Gastrocnemius medialis (tissue), 4 donors: ENCODE data around the gene FBXL5. TPM values are rescaled to one million over a fixed set of nuclear protein-coding genes. Genes with fewer than 3 reads are reported as not detected.

Source experiments
- ATAC-seq, 2 donors: fragments of 150-250 bp; one replicate each; pipeline ENCODE4 v1.9.1; 2016
- DNase-seq, 2 donors: peaks; one replicate each; pipeline ENCODE4 v3.0.0-alpha.2; 2019
- H3K27ac ChIP-seq, 4 donors: fragments of 200-600 bp; sonication (generic); 1 replicate in 1 of 4; 2 replicates in 3 of 4; pipeline ENCODE4 v1.5.1; 2016 to 2018; ENCODE audit warnings: mild to moderate bottlenecking in 2 of 4, moderate library complexity in 1 of 4
- H3K27me3 ChIP-seq, 3 donors: fragments of 200-600 bp; sonication (generic) in 2 of 3; 1 replicate in 1 of 3; 2 replicates in 2 of 3; pipeline versions ENCODE4 v1.5.1 to v1.6.0; 2016 to 2019; ENCODE audit warnings: mild to moderate bottlenecking in 1 of 3, moderate library complexity in 1 of 3
- H3K36me3 ChIP-seq, 2 donors: fragments of 200-600 bp; sonication (generic) in 1 of 2; one replicate each; pipeline ENCODE4 v1.5.1; 2017 to 2018
- H3K4me1 ChIP-seq, 2 donors: fragments of 200-600 bp; sonication (generic) in 1 of 2; one replicate each; pipeline ENCODE4 v1.5.1; 2016 to 2017; ENCODE audit warnings: mild to moderate bottlenecking in 2 of 2
- H3K4me3 ChIP-seq, 4 donors: fragments of 200-600 bp; sonication (generic) in 3 of 4; 1 replicate in 1 of 4; 2 replicates in 3 of 4; pipeline ENCODE4 v1.5.1; 2016 to 2019; ENCODE audit warnings: mild to moderate bottlenecking in 2 of 4
- H3K9me3 ChIP-seq, 3 donors: fragments of 200-600 bp; sonication (generic) in 2 of 3; 1 replicate in 1 of 3; 2 replicates in 2 of 3; pipeline ENCODE4 v1.5.1; 2016 to 2019
- POLR2A ChIP-seq, 2 donors: fragments of 450-650 bp; IDR thresholded peaks; one replicate each; pipeline ENCODE4 v1.6.1; 2017; ENCODE audit warnings: antibody characterized with exemption in 2 of 2, mild to moderate bottlenecking in 2 of 2, moderate library complexity in 2 of 2
- in situ Hi-C, 4 donors: fragments of 200-750 bp; cut with MboI; loops; one replicate each; pipeline versions ENCODE4 v1.15.0 to v1.8.0; 2017; ENCODE audit warnings: low sequenced_read_pairs in 4 of 4
- intact Hi-C: fragments of 100-400 bp; cut with DNase I; formaldehyde crosslinking; loops from one replicate; pipeline ENCODE4 v1.15.1; 2023; ENCODE audit warnings: low total_unique reads
- total RNA-seq, 4 donors: library from RNA; depleted of rRNA; stranded (reverse); fragments of >200 nt; gene quantifications; one replicate each; pipeline versions ENCODE4 v1.1.0 to v1.2.3, GENCODE V29; 2016
- TF ChIP-seq, protein P1 (sequence below), 5 experiments: fragments of 450-650 bp in 3 of 5; fragments of 200-600 bp in 2 of 5; sonication (generic) in 2 of 5; IDR thresholded peaks in 4 of 5; conservative IDR thresholded peaks in 1 of 5; 1 replicate in 4 of 5; 2 replicates in 1 of 5; pipeline ENCODE4 v1.5.1; 2016 to 2019; ENCODE audit warnings: antibody characterized with exemption in 5 of 5, mild to moderate bottlenecking in 3 of 5, moderate library complexity in 3 of 5

Gene FBXL5
- total RNA-seq, 4 donors from 2014 or later = 81.7 to 106 (median 89.8) TPM

DNA sequence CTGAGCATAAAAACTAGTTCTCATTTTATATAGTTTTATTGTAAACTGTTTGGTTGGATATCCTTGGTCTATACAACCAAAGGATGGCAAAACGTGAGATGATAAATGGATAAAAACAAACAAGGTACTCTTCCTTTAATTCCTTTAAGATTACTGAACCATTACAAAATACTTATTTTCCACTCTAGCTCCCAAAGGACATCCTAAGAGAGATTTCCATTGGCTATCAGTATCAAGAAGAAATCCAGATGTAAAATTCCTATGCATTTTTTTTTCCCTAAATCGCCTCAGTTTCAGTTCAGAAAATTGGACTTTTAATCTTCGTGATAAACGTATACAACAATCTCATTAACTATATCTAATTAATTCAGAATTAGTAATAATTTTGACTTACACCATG lies 2.3 kb downstream of the FBXL5 start:
- Histone ChIP-seq H3K4me1 (peaks cover 60 to 69% of the 10 kb centered on the region in 2 donors), H3K9me3 (no peaks in the 10 kb centered on the region), H3K27ac (peak overlapping the region; percentile 97 to 100 (median 98)), H3K27me3 (no peaks in the 10 kb centered on the region), H3K4me3 (peak overlapping the region in 3 of 4 donors; percentile 74 to 94 (median 85)), H3K36me3 (no peaks in the 10 kb centered on the region)
- in situ Hi-C loops = loop anchor here in 3 of 4 donors (25.0 kb wide), 3 partner anchors 166 to 641 kb away; partner anchors contain the start of gene CPEB2 (in 1 of the 3)
- TF ChIP-seq, protein P1, sequence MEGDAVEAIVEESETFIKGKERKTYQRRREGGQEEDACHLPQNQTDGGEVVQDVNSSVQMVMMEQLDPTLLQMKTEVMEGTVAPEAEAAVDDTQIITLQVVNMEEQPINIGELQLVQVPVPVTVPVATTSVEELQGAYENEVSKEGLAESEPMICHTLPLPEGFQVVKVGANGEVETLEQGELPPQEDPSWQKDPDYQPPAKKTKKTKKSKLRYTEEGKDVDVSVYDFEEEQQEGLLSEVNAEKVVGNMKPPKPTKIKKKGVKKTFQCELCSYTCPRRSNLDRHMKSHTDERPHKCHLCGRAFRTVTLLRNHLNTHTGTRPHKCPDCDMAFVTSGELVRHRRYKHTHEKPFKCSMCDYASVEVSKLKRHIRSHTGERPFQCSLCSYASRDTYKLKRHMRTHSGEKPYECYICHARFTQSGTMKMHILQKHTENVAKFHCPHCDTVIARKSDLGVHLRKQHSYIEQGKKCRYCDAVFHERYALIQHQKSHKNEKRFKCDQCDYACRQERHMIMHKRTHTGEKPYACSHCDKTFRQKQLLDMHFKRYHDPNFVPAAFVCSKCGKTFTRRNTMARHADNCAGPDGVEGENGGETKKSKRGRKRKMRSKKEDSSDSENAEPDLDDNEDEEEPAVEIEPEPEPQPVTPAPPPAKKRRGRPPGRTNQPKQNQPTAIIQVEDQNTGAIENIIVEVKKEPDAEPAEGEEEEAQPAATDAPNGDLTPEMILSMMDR (IDR thresholded peaks at IDR 0.05 in 4 of 5, conservative IDR thresholded peaks at IDR 0.05 in 1 of 5) = no peak
- TF ChIP-seq POLR2A (IDR thresholded peaks at IDR 0.05) = no peak
- intact Hi-C loops = loop anchor here (5.0 kb wide), 2 partner anchors 421 to 574 kb away; partner anchors contain the start of gene TAPT1
- DNase-seq (no peak), ATAC-seq (no peak)

DNA sequence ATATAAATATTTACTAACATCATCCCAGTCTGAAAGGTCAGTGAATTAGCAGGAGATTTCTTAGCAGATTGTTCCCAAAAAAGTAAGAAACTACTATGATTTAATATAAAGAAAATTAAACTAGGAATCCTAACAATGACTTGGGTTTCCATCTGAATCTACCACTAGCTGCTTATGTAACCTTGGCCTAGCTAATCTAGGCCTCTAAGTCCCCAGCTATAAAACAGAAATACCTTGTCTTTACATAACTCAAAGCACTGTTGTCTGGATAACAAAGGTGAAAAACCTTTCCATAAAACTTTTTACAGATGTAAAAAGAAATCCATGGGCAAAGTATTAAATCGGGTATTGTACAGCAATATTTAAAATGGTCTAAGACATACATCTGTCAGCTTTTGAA lies 3.0 kb downstream of the FBXL5 start:
- in situ Hi-C loops (loop anchor here in 3 of 4 donors (25.0 kb wide), 3 partner anchors 165 to 640 kb away; partner anchors contain the start of gene CPEB2 (in 1 of the 3)), intact Hi-C loops (loop anchor here (5.0 kb wide), 2 partner anchors 420 to 575 kb away; partner anchors contain the start of gene TAPT1)
- ATAC-seq (no peak), DNase-seq (no peak)
- H3K27ac ChIP-seq = peak overlapping the region; percentile 97 to 100 (median 98)
- no peaks in the 10 kb centered on the region for H3K36me3 ChIP-seq
- H3K27me3 ChIP-seq = no peaks in the 10 kb centered on the region
- no peak for TF ChIP-seq POLR2A (IDR thresholded peaks at IDR 0.05)
- TF ChIP-seq, protein P1 (IDR thresholded peaks at IDR 0.05 in 4 of 5, conservative IDR thresholded peaks at IDR 0.05 in 1 of 5) = no peak
- H3K4me1 ChIP-seq = peaks cover 60 to 72% of the 10 kb centered on the region in 2 donors
- no peaks in the 10 kb centered on the region for H3K9me3 ChIP-seq
- H3K4me3 ChIP-seq = peak overlapping the region in 2 of 4 donors; percentile 0 to 1

DNA sequence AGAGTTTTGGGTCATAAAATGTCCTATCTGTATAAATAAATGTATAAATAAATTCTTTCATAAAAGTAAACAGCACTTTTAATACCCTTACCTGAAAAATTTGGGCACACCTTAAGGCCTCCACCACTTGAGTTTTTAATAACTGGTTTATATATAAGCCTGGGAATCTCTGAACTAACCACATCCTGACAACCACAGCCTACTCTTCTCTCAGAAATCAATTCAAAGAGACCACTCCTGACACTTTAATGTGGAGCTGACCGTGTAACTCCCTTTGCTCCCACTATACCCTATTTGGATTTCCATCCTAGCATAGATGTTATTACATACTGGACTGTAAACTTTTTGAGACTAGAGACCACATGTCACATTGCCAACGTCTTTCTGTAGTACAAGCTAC lies 3.5 kb downstream of the FBXL5 start:
- intact Hi-C loops = loop anchor here (2.0 to 5.0 kb wide), 3 partner anchors 173 to 576 kb away; partner anchors contain the start of gene TAPT1
- in situ Hi-C loops = loop anchor here in 3 of 4 donors (25.0 kb wide), 3 partner anchors 164 to 639 kb away; partner anchors contain the start of gene CPEB2 (in 1 of the 3)
- Histone ChIP-seq H3K4me3 (peak overlapping the region in 2 of 4 donors; percentile 0 to 1), H3K4me1 (peaks cover 62 to 72% of the 10 kb centered on the region in 2 donors), H3K36me3 (no peaks in the 10 kb centered on the region), H3K9me3 (no peaks in the 10 kb centered on the region), H3K27ac (peak overlapping the region; percentile 97 to 100 (median 98)), H3K27me3 (no peaks in the 10 kb centered on the region)
- DNase-seq (no peak), ATAC-seq (no peak)
- TF ChIP-seq, protein P1 (IDR thresholded peaks at IDR 0.05 in 4 of 5, conservative IDR thresholded peaks at IDR 0.05 in 1 of 5) = no peak
- TF ChIP-seq POLR2A (IDR thresholded peaks at IDR 0.05) = no peak

DNA sequence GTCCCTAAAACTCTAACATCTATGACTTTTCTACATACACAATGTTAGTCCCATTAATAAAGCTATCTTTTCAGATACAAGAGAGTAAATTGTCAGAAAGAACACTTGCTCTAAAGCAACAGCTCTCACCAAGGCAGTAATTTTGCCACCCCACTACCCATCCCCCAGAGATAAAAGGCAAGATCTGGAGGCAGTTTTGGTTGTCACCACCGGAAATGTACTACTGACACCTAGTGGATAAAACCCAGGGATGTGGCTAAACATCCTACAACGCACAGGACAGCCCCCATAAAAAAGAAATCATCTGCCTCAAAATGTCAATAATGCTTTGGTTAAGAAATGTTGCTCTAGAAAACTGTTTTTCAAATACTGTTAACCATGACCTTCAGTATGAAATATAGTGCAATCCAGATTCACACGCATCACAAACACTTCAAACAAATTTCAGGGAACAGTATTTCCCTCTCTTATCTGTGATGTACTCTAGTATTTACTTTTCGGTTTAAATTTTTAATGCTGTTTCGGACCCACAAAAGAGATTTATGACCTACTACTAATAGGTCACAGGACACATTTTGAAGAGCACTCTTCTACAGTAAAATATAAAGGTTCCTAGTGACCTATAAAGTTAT lies 5.1 kb downstream of the FBXL5 start:
- DNase-seq = peak; percentile 18 to 55
- TF ChIP-seq, protein P1 (IDR thresholded peaks at IDR 0.05 in 4 of 5, conservative IDR thresholded peaks at IDR 0.05 in 1 of 5) = peak; percentile 44 to 78 (median 74)
- TF ChIP-seq POLR2A (IDR thresholded peaks at IDR 0.05) = no peak
- Histone ChIP-seq H3K9me3 (no peaks in the 10 kb centered on the region), H3K4me3 (peak overlapping the region in 1 of 4 donors; percentile 2), H3K27ac (peak overlapping the region; percentile 11 to 99 (median 30)), H3K27me3 (no peaks in the 10 kb centered on the region), H3K36me3 (no peaks in the 10 kb centered on the region), H3K4me1 (peaks cover 64 to 68% of the 10 kb centered on the region in 2 donors)
- in situ Hi-C loops = loop anchor here (5.0 to 25.0 kb wide), 6 partner anchors 163 to 645 kb away; partner anchors contain the start of gene CPEB2 (in 3 of the 4)
- intact Hi-C loops = loop anchor here (2.0 to 5.0 kb wide), 3 partner anchors 171 to 577 kb away; partner anchors contain the start of gene TAPT1
- ATAC-seq = peak; percentile 76 to 84
